ENCODE results near the gene ADAR. TPM values are rescaled to one million over a fixed set of nuclear protein-coding genes. Genes with fewer than 3 reads are reported as not detected.

ADAR gene
- total RNA-seq, 1 experiment from 2014 or later: 62.2 TPM

Other genes starting within 250 kb of the ADAR start
- 0.24 and 0.29 TPM in 2 replicates for gene IL6R, start 202.8 kb downstream of the ADAR start, total RNA-seq (2014; rRNA removed; shearing (Covaris generic))
- gene TDRD10, start 106.0 kb downstream of the ADAR start, total RNA-seq (2014; rRNA removed; shearing (Covaris generic)): not detected in 2 replicates
- not detected in 2 replicates for gene SHE, start 105.8 kb downstream of the ADAR start, total RNA-seq (2014; rRNA removed; shearing (Covaris generic))
- 15.1 and 24.2 TPM in 2 replicates for gene UBE2Q1, start 49.5 kb downstream of the ADAR start, total RNA-seq (2014; rRNA removed; shearing (Covaris generic))
- 0.10 TPM in 1 of 2 replicates, not detected in the other for gene CHRNB2, start 40.4 kb downstream of the ADAR start, total RNA-seq (2014; rRNA removed; shearing (Covaris generic))